ENCODE measurements around the gene CPNE8.

DNA sequence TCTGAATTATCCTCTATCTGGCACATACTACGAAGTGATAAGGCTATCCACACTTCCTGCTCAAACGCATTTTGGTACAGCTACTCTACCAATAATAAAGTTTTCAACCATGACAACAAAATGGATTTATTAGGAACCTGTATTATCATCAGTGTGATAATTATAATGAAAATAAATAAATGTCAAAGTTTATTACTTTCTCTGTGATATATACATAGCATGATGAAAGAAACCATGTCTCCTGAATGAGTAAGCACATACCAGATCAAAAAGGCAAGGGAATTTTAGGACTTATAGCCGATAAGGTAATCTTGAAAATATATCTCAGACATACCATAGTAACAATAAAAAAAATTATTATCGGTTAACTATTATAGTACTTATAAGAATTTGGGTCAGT, 61.1 kb downstream of the CPNE8 start:
- TF ChIP-seq, protein P1, sequence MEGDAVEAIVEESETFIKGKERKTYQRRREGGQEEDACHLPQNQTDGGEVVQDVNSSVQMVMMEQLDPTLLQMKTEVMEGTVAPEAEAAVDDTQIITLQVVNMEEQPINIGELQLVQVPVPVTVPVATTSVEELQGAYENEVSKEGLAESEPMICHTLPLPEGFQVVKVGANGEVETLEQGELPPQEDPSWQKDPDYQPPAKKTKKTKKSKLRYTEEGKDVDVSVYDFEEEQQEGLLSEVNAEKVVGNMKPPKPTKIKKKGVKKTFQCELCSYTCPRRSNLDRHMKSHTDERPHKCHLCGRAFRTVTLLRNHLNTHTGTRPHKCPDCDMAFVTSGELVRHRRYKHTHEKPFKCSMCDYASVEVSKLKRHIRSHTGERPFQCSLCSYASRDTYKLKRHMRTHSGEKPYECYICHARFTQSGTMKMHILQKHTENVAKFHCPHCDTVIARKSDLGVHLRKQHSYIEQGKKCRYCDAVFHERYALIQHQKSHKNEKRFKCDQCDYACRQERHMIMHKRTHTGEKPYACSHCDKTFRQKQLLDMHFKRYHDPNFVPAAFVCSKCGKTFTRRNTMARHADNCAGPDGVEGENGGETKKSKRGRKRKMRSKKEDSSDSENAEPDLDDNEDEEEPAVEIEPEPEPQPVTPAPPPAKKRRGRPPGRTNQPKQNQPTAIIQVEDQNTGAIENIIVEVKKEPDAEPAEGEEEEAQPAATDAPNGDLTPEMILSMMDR (conservative IDR thresholded peaks at IDR 0.05 in 1 of 2, IDR thresholded peaks at IDR 0.05 in 1 of 2; ENCODE audit: extremely low read depth in 1 of 2, insufficient read depth in 1 of 2, low read depth in 1 of 2, low read length in 2 of 2): no peak
- TF ChIP-seq EZH2 (IDR thresholded peaks at IDR 0.05; ENCODE audit: borderline replicate concordance, low read length): no peak
